Stimulated activated CD4-positive, alpha-beta T cell treated with anti-CD3 and anti-CD28 coated beads, Interleukin-4, amount 100 ng/mL, for 24 hours (primary cell): ENCODE data around the gene CDCP2.
"Not testable (repeated sequence)": the region's sequence is repeated elsewhere in the genome, so short reads cannot be mapped to it uniquely, and the experiment has no call there.

Source experiments
- DNase-seq: peaks from one replicate; pipeline ENCODE4 v3.0.0-alpha.2; 2020

CDCP2 gene

DNA sequence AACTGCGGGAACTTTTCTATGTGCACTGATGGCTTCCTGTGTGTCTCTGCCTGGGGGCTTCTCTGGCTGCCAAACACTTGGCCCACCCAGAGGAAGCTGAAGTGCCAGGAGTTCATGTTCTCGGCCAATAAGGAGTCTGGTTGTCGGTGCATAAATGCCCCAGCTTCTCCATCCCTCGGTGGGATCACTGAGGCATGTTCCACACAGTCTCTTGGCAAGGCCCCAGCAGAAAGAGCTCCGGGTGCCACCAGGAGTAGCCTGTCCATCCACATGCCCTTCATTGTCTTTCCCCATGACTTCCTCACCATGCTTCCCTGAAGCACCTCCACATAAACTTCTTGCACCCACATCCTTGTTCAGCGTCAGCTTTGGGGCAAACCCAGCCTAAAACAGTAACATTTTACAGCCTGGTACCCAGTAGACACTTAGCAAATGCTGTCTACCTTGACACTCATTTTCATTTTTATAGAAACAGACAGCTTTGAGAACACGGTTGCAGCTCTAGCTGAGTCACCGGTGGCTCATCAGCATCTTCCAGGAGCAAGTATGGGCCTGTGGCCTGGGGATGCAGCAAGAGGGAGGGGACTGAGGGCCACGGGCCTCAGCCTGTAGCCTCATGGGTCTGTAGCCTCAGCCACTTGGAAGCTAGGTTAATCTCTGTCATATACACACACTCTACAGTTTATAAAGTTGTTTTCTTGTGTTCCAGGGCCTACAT lies 14.8 kb upstream of the CDCP2 start:
- no peak for DNase-seq

DNA sequence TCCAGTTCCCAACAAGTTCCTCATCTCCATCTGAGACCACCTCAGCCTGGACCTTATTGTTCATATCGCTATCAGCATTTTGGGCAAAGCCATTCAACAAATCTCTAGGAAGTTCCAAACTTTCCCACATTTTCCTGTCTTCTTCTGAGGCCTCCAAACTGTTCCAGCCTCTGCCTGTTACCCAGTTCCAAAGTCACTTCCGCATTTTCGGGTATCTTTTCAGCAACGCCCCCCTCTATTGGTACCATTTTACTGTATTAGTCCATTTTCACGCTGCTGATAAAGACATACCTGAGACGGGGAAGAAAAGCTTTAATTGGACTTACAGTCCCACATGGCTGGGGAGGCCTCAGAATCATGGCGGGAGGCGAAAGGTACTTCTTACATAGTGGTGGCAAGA lies 13.6 kb upstream of the CDCP2 start:
- DNase-seq, result not testable (repeated sequence)

GRCh38 chr1:54165146-54165545 lies 12.3 kb upstream of the CDCP2 start:
- DNase-seq, result no peak

DNA sequence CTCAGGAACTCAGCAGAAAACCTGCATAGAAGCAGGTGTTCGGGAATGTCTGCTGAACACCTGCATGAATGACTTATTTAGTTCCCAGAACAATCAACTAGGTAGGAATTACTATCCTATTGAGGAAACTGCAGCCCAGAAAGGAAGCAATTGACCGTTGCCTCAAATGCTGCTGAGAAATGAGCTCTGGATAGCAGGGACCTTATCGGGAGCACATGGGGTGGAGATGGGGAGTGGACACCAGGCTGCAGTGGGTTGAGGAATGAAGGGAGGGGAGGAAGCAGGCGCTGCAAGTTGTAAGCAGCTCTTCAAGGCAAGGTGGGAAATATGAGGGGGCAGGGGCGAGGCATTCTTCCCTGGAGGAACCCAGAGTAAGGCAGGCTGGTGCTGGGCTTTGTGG lies 10.8 kb upstream of the CDCP2 start:
- no peak for DNase-seq

GRCh38 chr1:54163051-54163450 lies 10.3 kb upstream of the CDCP2 start:
- no peak for DNase-seq

DNA sequence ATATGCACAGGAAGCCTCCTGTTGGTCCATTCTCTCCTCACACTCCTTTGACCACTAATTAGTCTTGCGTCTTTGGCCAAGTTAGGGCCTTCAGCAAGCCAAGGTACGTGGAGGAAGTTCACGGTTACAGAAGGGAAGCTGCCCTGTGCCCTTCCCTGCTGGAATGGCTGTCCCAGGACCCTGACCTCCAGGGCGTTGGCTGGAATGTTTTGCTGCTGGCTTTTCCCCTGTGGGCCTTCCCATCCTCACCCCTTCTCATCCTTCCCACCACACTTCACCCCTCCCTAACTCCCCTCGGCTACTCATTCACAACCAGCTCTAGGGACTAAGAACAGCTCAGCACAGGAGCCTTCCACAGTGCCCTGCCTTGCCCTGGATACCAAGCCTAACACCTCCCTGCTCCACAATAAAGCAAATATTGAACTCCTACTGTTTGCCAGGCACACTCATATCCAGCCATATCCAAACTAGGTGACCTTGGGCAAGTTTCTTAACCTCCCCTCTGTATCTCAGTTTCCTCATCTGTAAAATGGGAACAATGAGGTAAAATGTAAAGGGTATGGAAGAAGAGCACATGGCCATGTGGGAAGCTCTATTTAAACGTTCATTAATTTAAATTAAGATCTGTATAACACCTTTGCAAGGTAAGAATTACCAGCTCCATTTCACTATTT lies 8.8 kb upstream of the CDCP2 start:
- DNase-seq, result no peak

DNA sequence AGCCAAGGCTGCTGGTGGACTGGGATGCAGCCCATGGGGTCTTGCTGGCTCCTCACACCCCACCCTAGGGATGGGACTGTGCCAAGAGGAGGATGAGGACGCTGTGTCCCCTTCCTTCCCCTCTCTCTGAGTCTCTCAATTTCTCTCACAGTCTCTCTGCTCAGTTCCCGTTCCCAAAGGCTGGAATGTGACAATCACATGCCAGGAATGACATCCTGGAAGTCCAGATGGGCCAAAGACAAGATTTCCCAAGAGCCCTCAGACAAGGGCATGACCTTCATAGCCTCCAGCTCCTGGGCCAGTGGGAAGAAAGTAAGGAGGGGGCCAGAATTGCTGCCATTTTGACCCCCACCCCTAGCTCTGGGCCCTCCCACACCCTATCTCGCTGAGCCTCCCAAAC lies 7.6 kb upstream of the CDCP2 start:
- no peak for DNase-seq

DNA sequence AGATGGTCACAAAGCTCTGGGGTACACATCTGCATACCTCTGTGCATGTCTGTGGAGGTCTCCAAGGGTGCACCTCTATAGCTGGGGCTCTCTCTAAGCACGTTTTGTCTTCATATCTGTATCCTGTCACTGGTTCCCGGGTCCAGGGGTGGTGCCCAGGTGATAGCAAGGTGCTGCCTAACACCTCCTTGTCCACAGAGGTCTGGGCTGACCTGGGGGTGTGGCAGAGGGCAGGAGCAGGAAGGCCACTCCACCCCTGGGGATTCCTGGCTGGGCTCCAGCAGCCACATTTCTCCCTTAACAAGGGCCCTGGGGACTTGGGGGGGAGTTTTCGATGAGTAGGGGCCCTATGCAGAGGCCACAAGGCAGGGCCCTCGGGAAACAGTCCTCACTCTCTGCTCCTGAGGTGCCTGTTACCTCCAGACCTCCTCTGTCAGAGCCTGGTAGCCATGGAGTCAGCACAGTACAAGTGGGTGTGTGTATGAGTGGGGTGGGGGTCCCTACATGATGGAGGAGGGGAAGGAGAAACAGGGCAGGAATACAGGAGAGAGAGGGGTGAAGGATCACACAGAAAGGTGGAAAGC lies 7.0 kb upstream of the CDCP2 start:
- no peak for DNase-seq

- no peak for DNase-seq
Measured at GRCh38 chr1:54158071-54158470, 5.3 kb upstream of the CDCP2 start.

DNA sequence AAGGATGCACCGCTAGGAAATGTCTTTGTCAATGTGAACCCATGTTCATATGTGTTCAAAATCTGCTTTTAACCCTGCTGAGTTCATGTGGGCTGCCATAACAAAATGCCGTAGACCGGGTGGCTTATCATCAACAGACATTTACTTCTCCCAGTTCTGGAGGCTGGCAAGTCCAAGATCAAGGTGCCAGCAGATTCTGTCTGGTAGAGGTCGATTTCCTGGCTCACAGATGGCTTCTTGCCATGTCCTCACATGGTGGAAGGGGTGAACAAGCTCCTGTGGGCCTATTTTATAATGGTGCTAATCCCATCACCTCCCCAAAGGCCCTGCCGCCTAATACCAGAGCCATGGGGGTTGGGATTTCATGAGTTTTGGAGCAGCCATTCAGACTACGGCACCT lies 4.6 kb upstream of the CDCP2 start:
- DNase-seq, result no peak

DNA sequence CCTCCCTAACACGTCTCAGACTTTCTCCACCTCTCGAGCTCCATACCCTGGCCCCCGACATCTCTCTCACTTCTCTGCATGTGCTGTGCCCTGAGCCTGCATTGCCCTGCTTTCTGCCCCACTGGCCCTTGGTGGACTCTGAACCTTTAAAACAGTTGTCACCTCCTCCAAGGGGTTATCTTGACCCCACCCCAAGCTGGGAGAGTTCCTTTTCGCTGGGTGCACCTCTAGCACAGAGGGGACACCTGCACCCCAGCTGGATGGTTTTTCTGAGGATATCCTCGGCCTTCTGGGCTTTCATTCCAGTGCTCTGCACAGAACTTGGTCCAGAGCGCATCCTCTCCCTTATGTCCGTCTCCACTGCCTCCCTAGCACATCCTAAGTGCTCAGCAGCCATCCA lies 4.2 kb upstream of the CDCP2 start:
- DNase-seq, result no peak

- no peak for DNase-seq
Measured at GRCh38 chr1:54156201-54156600, 3.4 kb upstream of the CDCP2 start.

DNA sequence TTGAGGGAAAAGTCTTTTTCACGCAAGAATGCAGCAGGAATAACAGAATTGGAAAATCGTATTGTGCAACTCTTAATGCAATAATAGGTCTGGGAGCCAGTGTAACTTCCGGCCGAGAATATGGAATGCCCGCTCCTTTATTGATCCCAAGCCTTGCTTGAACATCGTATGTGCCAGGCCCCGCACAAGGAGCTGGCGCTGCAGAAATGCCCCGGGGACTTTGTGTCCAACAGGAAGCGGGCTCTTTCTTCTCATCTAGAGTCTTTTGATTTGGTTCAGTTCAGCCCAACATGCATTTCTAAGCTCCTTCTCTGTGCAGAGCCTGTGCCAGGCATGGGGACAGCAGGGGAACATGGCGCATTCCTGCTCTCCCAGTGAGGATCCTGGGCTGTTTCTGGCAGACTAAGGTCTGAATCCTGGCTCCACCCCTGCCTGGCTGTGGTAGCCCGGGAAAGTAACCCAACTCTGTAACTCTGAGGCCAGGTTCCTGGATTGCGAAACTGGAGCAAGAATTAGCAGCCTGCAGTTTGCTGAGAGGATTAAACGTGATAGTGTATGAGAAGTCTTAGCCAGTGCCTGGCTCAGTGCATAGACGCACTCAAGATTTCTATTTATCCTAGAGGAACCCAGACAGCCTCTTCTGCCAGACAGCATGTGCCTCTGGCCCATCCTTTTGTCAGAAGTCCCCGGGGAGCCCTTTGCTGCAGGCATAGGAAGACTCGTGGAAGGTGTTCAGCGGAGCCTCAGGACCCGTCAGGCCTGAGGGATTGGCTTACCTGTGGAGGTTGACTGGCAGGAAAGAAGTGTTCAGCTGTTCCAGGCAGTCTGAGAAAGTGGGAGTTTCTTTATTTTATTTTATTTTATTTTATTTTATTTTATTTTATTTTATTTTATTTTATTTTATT lies 987 bp upstream of the CDCP2 start:
- no peak for DNase-seq

DNA sequence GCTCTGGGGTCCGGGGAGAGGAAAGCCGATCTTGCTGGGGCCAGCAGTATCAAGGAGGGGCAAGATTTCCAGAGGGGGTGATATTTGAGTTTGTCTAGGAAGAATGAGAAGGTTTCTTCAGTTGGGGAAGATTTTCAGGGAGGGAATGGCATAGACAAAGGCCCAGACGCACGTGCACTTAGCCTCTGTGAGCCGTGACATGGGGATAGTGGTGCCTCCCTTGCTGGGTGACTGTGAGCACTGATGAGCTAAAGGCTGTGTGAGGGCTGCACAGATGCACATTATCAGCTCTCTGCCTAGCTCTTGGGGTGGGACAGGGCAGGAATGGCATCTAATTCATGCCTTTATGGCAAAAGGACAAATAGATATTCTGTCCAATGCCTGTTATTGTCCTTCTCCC lies 1.8 kb downstream of the CDCP2 start:
- DNase-seq, result no peak

DNA sequence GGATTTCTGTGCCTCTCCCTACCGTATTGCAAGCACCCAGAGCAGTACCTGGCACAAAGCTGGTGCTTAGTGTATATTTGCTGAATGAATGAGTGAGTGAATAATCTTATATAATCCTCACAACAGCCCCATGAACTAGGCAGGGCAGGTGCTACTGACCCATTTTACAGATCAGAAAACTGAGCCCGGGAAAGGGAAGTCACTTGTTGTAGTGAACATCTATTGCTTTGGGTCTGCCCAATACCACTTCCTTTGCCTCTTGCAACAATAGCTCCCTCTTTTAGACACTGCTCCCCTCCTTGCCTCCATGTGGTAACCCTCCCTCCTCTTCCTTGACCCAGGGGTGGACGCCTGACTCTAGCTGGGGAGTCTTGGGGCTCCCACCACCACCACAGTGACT lies 3.1 kb downstream of the CDCP2 start:
- no peak for DNase-seq

DNA sequence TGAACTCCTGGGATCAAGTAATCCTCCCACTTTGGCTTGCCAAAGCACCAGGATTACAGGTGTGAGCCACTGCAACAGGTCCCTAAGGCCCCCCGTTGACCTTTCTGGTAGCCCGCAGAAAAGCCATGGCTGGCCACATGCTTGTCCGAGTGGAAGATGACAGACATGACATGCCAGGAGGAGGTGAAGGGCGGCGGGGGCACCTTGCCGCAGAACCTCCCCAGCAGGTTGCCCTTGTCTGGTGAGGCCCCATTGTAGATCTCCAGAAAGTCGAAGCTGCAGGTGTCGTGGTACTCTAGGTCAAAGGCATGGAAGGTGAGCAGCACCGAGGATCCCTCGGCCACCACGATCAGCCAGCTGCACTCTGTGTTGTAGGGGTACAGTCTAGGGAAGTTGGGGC lies 8.4 kb downstream of the CDCP2 start:
- DNase-seq, result no peak

GRCh38 chr1:54142146-54142900 lies 10.5 kb downstream of the CDCP2 start:
- DNase-seq, result no peak

GRCh38 chr1:54139711-54140110 lies 13.1 kb downstream of the CDCP2 start:
- no peak for DNase-seq

DNA sequence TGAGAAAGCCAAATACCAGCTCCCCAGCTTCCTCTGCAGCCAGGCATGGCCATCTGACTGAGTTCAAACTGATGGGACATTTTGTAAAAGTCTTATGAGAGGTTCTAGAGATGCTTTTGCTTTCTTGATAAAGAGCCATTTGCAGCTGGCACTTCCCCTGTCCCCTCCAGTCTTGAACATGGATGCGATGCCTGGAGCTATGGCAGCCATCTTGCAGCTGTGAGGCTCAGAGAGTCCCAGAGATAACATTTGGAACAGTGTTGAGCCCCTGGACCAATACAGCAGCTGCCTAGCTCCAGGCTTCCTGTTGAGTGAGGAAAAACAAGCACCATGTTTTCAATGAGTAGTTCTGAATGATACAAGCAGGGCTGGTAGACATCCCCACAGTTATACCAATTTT lies 13.8 kb downstream of the CDCP2 start:
- no peak for DNase-seq

DNA sequence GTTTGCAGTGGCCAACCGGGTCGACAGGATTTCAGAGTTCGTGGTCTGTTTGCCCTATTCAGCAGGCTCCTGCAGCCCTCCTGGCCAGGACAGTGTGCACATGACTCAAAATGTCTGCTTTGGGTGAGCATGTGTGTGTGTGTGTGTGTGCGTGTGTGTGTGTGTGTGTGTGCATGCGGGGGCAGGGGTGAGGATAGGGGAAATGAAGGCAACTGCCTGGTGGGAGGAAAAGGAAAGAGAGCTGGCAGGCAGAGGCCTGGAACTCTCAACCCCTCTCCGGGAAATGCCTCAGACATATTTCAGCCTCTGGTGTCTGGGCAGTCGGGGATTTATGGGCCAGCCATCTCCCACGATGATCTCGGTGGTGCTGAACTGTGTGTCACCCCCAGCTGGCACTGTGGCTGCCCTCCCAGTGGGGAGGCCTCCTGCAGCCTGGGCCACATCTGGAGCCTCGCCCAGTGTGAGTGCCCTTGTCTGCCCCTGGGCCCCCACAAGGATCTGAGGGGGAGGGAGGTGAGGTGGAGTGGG lies 15.2 kb downstream of the CDCP2 start:
- no peak for DNase-seq

GRCh38 chr1:54136963-54137533 lies 15.8 kb downstream of the CDCP2 start:
- no peak for DNase-seq

DNA sequence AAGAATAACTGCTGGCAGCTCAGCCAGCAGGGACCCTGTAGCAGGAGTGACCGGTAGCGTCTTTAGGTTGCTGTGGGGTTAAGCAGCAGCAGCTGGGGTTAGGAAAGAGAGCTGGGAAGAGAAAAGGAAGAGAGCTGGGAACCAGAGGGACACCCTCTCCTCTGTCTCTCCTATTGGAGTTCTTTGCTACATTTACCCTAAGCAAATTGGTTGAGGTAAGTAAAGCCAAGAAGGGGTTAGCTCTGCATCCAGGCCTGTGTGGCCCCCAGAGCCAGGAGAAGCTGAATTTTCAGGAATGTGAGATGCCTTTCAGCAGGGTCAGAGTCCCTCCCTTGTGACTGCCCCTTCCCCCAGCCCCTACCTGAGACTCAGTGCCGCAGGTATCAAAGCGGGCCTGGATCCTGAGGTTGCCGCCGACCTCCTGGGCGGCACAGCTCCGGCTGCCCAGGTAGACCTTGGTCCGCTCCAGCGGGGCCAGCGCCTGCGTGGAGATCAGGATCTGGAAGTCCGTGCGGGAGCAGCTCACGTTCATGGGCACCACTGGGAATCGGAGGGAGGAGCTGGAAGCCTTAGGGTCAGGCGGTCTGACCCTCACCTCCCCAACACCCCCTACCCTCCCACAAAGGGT lies 16.4 kb downstream of the CDCP2 start:
- no peak for DNase-seq
